Stimulated activated CD4-positive, alpha-beta T cell treated with anti-CD3 and anti-CD28 coated beads, Interleukin-1b, Interleukin-23, amount 100 ng/mL, for 48 hours (primary cell): ENCODE data around the gene PHKA2.
"Not testable (repeated sequence)": the region's sequence is repeated elsewhere in the genome, so short reads cannot be mapped to it uniquely, and the experiment has no call there.

ENCODE experiments used
- DNase-seq: peaks from one replicate; pipeline ENCODE4 v3.0.0-alpha.2; 2020

PHKA2 gene

GRCh38 chrX:18855919-18856644 is 127.8 kb downstream of the PHKA2 start:
- no peak for DNase-seq

- DNase-seq, result not testable (repeated sequence)
Observed at GRCh38 chrX:18847901-18848300, 136.0 kb downstream of the PHKA2 start.
